GM18508 (cell line): ENCODE data around the gene TMEM43.
"Not testable (repeated sequence)": the region's sequence is repeated elsewhere in the genome, so short reads cannot be mapped to it uniquely, and the experiment has no call there.

ENCODE experiments used
- ATAC-seq: cut with Tn5 transposase; IDR thresholded peaks from one replicate; pipeline ENCODE4 v1.9.1; 2021; ENCODE audit warnings: moderate number of reproducible peaks; ENCODE audit not compliant: insufficient read depth, unreplicated experiment

Gene TMEM43

GRCh38 chr3:14124615-14125192 lies at the start of gene TMEM43, which contains the start of gene CHCHD4:
Gene TMEM43 (plus strand): TSS chr3:14125052. CDS start chr3:14125194, 142 bp downstream.
Gene CHCHD4 (minus strand): TSS chr3:14124870. CDS start chr3:14124676, 194 bp downstream.
- ATAC-seq = peak; percentile 85

GRCh38 chr3:14075233-14075632 lies 49.6 kb upstream of the TMEM43 start:
- ATAC-seq = not testable (repeated sequence)

DNA sequence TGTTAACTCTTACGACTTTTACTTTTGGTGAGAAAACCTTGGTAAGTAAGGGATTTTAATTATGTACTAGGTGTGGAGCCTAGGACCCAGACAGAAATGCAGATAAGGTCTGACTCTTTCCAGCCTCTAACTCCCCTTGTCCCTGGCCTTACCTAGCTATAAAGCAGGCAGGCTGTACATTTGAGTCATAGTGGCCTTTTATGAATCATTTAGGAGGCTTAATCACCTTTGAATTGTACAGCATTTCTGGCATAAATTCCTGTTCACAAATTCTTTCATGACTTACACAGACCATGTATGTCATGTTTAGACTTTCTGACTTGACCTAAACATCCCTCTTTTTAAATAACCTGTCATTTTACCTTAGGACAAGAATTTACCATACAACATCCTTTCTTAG lies 47.5 kb upstream of the TMEM43 start:
- ATAC-seq = no peak

DNA sequence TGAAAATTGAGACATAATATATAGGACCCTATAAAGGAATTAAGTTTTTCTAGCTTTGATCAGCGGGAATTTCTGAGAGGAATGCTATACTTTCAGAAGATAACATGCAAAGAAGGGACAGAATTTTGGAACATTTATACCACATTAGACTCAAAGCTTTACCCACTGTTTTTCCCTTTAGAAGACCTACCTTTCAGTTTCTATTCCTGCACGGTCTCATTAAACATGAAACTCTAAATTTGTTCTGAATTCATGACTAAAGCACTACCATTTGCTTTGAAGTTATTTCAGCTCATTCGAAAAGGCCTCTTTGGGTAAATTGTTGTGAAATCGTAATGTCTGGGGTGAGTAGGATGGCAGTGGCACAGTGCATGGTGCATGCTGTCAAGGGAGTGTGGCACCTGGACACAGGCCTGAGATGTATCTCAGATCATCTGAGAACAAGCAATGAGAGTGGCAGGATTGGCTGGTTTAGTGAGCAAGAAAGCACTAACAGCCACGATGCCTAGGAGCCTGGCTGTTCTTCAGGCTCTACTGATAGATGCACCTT lies 42.7 kb upstream of the TMEM43 start:
- ATAC-seq = no peak

- not testable (repeated sequence) for ATAC-seq
These were observed 37.4 kb upstream of the TMEM43 start for GRCh38 chr3:14087461-14087860.

GRCh38 chr3:14091959-14092358 lies 32.9 kb upstream of the TMEM43 start:
- ATAC-seq = not testable (repeated sequence)

DNA sequence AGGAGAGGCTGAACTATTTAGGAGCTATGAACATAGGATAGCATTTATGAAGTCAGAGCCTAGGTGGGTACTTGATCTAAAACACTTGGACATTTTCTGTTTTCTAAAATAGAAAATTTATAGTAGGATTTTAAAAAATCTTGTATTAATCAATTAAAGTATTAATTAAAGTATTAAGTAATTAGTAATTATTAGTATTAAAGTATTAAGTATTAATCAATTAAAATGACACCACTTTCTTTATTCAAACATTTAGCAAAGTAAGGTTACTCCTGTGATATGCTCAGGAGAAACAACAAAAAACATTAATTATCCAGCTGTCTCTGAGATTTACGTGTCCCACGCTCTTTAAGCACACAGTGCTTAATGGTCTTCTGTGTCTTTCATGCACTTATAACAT lies 32.4 kb upstream of the TMEM43 start:
- no peak for ATAC-seq

DNA sequence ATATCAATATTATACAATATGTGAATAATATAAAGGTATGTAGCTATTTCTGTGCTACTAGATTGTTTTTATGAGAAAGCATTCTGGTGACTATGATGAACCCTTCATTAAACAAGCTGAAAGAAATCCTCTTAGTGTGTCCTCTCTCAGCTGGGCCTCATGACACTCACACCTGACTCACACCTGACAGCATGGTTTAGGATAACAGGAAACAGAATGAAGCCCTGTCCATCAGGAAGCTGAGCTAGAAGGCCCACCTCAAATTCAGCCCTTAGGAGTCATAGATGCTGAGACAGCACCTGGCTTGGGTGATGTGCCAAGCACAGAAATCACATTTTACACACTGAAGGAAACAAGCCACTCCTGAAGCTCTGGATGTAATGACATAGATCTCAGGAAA lies 31.0 kb upstream of the TMEM43 start:
- no peak for ATAC-seq

- no peak for ATAC-seq
These were observed 28.1 kb upstream of the TMEM43 start for GRCh38 chr3:14096742-14097141.

- ATAC-seq = no peak
These were observed 27.0 kb upstream of the TMEM43 start for GRCh38 chr3:14097616-14098391.

DNA sequence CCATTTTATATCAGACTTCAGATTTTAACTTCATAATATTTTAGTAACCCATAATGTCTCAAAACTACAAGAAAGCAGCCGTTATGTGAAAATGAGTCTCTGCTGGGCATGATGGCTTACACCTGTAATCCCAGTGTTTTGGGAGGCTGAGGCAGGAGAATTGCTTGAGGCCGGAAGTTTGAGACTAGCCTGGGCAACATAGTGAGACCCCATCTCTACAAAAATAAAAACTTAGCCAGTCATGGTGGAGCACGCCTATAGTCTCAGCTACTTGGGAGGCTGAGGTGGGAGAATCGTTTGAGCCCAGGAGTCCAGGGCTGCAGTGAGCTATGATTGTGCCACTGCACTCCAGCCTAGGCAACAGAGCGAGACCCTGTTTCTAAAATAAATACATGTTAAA lies 15.0 kb upstream of the TMEM43 start:
- not testable (repeated sequence) for ATAC-seq

DNA sequence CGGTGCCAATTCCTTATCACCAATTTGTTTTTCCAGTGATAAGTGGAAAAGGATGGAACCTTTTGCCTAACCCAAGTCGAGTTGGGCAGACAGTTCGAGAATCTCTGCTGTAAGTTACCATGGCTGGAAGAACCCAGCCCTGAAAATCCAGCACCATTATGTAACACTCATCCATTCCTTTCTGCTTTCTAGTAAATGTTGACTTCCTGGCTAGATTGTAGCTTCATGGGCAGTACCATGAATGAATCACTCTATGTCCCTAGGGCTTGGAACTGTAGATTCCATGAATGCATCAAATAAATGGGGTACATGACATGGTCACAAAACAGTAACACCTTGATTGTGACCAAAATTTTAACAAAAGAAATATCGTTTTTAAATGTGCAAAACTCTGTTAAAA lies 14.2 kb upstream of the TMEM43 start:
- no peak for ATAC-seq

DNA sequence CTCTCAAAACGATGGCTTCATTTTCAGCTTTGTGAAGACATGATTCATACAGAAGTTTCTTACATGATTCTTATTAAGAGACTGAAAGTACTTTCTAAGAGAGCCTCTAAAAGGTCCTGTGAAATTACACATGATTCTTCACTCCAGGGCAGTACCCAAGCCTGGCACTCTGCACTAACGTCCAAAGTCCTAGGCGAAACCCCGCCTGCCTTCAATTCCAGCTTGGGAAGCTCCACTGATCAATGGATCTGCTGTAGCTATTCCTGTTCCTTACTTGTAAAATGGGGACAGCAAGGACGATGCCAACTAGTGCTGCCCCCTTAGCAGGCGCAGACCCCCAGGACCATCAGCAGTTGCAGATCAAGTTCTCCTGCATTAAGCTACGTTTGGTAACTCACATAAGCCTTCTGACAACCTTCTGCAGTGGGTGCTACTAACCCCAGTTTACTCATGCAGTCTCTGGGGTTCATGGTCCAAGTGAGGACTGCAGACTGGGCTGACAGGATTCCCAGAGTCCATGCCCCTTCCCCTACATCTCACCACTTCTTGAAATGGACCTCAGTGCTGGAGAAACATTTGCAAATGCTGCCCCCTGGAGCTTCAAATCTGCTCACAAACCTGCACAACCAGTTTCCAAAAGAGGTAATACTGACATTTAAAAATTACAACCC lies 10.8 kb upstream of the TMEM43 start:
- ATAC-seq = no peak

GRCh38 chr3:14117468-14118399 lies 7.1 kb upstream of the TMEM43 start:
- no peak for ATAC-seq

- no peak for ATAC-seq
These were observed 6.2 kb upstream of the TMEM43 start for GRCh38 chr3:14118400-14119381.

- no peak for ATAC-seq
These were observed 5.2 kb upstream of the TMEM43 start for GRCh38 chr3:14119651-14120050.

GRCh38 chr3:14120111-14120920 lies 4.5 kb upstream of the TMEM43 start:
- ATAC-seq = no peak

DNA sequence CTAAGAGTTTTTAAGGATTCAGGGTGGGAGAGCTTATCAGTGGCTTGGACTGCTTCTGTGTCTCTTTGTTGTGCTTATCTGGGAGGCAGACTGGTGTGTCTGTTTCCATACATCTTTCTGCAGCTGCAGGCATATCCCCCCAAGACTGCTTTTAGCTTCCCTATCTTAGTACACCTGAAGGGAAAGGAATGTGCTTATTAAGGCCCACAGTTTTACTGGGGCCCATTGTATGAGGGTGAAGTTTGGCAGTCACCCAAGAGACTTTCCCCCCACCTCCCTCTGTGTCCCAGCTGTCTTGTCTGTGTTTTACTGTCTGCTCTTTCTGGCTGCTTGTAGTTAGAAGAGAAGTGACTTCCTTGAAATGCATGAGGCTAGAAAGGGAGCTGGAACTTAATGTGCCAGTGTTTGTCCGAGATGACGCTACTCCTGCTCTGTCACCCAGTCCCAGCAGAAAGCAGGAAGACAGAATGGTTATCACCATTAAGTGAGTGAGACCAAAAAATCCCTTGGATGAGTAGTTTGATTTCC lies 3.9 kb upstream of the TMEM43 start:
- not testable (repeated sequence) for ATAC-seq
